ENCODE measurements around the gene RPTOR. TPM values are rescaled to one million over a fixed set of nuclear protein-coding genes. Genes with fewer than 3 reads are reported as not detected.

RPTOR gene
- total RNA-seq, 1 donor = 29.8 TPM

- Histone ChIP-seq H3K4me1 (ENCODE audit: insufficient read depth, low read length) (no peaks in the 10 kb centered on the region), H3K4me3 (ENCODE audit: low read length) (no peak overlapping the region), H3K27me3 (ENCODE audit: insufficient read depth, low read length) (no peaks in the 10 kb centered on the region), H3K9me3 (ENCODE audit: low read depth, low read length) (no peaks in the 10 kb centered on the region)
Observed at GRCh38 chr17:80956321-80957190, 411.9 kb downstream of the RPTOR start.

GRCh38 chr17:80957461-80957941 is 412.9 kb downstream of the RPTOR start:
- no peaks in the 10 kb centered on the region for H3K9me3 ChIP-seq (ENCODE audit: low read depth, low read length)
- no peak overlapping the region for H3K4me3 ChIP-seq (ENCODE audit: low read length)
- H3K4me1 ChIP-seq (ENCODE audit: insufficient read depth, low read length) = no peaks in the 10 kb centered on the region
- no peaks in the 10 kb centered on the region for H3K27me3 ChIP-seq (ENCODE audit: insufficient read depth, low read length)

- Histone ChIP-seq H3K9me3 (ENCODE audit: low read depth, low read length) (no peaks in the 10 kb centered on the region), H3K4me3 (ENCODE audit: low read length) (no peak overlapping the region), H3K4me1 (ENCODE audit: insufficient read depth, low read length) (no peaks in the 10 kb centered on the region), H3K27me3 (ENCODE audit: insufficient read depth, low read length) (no peaks in the 10 kb centered on the region)
Observed at GRCh38 chr17:80959330-80960036, 414.8 kb downstream of the RPTOR start.

GRCh38 chr17:80960037-80960796 is 415.6 kb downstream of the RPTOR start:
- no peaks in the 10 kb centered on the region for H3K27me3 ChIP-seq (ENCODE audit: insufficient read depth, low read length)
- H3K4me1 ChIP-seq (ENCODE audit: insufficient read depth, low read length) = no peaks in the 10 kb centered on the region
- H3K9me3 ChIP-seq (ENCODE audit: low read depth, low read length) = no peaks in the 10 kb centered on the region
- no peak overlapping the region for H3K4me3 ChIP-seq (ENCODE audit: low read length)

GRCh38 chr17:80960797-80961452 is 416.3 kb downstream of the RPTOR start:
- Histone ChIP-seq H3K27me3 (ENCODE audit: insufficient read depth, low read length) (no peaks in the 10 kb centered on the region), H3K4me1 (ENCODE audit: insufficient read depth, low read length) (no peaks in the 10 kb centered on the region), H3K9me3 (ENCODE audit: low read depth, low read length) (no peaks in the 10 kb centered on the region), H3K4me3 (ENCODE audit: low read length) (no peak overlapping the region)

GRCh38 chr17:80961541-80962330 is 417.1 kb downstream of the RPTOR start:
- H3K27me3 ChIP-seq (ENCODE audit: insufficient read depth, low read length) = no peaks in the 10 kb centered on the region
- no peaks in the 10 kb centered on the region for H3K9me3 ChIP-seq (ENCODE audit: low read depth, low read length)
- no peak overlapping the region for H3K4me3 ChIP-seq (ENCODE audit: low read length)
- no peaks in the 10 kb centered on the region for H3K4me1 ChIP-seq (ENCODE audit: insufficient read depth, low read length)

- Histone ChIP-seq H3K9me3 (ENCODE audit: low read depth, low read length) (no peaks in the 10 kb centered on the region), H3K4me3 (ENCODE audit: low read length) (no peak overlapping the region), H3K27me3 (ENCODE audit: insufficient read depth, low read length) (no peaks in the 10 kb centered on the region), H3K4me1 (ENCODE audit: insufficient read depth, low read length) (no peaks in the 10 kb centered on the region)
Observed at GRCh38 chr17:80962356-80963329, 418.0 kb downstream of the RPTOR start.

- H3K4me1 ChIP-seq (ENCODE audit: insufficient read depth, low read length) = no peaks in the 10 kb centered on the region
- no peaks in the 10 kb centered on the region for H3K9me3 ChIP-seq (ENCODE audit: low read depth, low read length)
- H3K4me3 ChIP-seq (ENCODE audit: low read length) = no peak overlapping the region
- no peaks in the 10 kb centered on the region for H3K27me3 ChIP-seq (ENCODE audit: insufficient read depth, low read length)
Observed at GRCh38 chr17:80963812-80964543, 419.3 kb downstream of the RPTOR start.

- no peaks in the 10 kb centered on the region for H3K9me3 ChIP-seq (ENCODE audit: low read depth, low read length)
- no peak overlapping the region for H3K4me3 ChIP-seq (ENCODE audit: low read length)
- peaks cover under 1% of the 10 kb centered on the region for H3K4me1 ChIP-seq (ENCODE audit: insufficient read depth, low read length)
- H3K27me3 ChIP-seq (ENCODE audit: insufficient read depth, low read length) = no peaks in the 10 kb centered on the region
Observed at GRCh38 chr17:80964544-80964856, 419.9 kb downstream of the RPTOR start.

GRCh38 chr17:80964859-80965580 is 420.4 kb downstream of the RPTOR start:
- H3K9me3 ChIP-seq (ENCODE audit: low read depth, low read length) = no peaks in the 10 kb centered on the region
- peaks cover 6% of the 10 kb centered on the region for H3K4me1 ChIP-seq (ENCODE audit: insufficient read depth, low read length)
- no peaks in the 10 kb centered on the region for H3K27me3 ChIP-seq (ENCODE audit: insufficient read depth, low read length)
- no peak overlapping the region for H3K4me3 ChIP-seq (ENCODE audit: low read length)

GRCh38 chr17:80965606-80966005 is 421.0 kb downstream of the RPTOR start:
- Histone ChIP-seq H3K4me1 (ENCODE audit: insufficient read depth, low read length) (peaks cover 11% of the 10 kb centered on the region), H3K27me3 (ENCODE audit: insufficient read depth, low read length) (no peaks in the 10 kb centered on the region), H3K9me3 (ENCODE audit: low read depth, low read length) (no peaks in the 10 kb centered on the region), H3K4me3 (ENCODE audit: low read length) (no peak overlapping the region)

- Histone ChIP-seq H3K9me3 (ENCODE audit: low read depth, low read length) (no peaks in the 10 kb centered on the region), H3K27me3 (ENCODE audit: insufficient read depth, low read length) (no peaks in the 10 kb centered on the region), H3K4me1 (ENCODE audit: insufficient read depth, low read length) (peaks cover 13% of the 10 kb centered on the region), H3K4me3 (ENCODE audit: low read length) (no peak overlapping the region)
Observed at GRCh38 chr17:80967404-80967872, 422.8 kb downstream of the RPTOR start.
